ENCODE data around the gene SLC26A4.
A peak's percentile ranks its signal among the peaks of the same experiment; 100 is the strongest.

SLC26A4 gene

DNA sequence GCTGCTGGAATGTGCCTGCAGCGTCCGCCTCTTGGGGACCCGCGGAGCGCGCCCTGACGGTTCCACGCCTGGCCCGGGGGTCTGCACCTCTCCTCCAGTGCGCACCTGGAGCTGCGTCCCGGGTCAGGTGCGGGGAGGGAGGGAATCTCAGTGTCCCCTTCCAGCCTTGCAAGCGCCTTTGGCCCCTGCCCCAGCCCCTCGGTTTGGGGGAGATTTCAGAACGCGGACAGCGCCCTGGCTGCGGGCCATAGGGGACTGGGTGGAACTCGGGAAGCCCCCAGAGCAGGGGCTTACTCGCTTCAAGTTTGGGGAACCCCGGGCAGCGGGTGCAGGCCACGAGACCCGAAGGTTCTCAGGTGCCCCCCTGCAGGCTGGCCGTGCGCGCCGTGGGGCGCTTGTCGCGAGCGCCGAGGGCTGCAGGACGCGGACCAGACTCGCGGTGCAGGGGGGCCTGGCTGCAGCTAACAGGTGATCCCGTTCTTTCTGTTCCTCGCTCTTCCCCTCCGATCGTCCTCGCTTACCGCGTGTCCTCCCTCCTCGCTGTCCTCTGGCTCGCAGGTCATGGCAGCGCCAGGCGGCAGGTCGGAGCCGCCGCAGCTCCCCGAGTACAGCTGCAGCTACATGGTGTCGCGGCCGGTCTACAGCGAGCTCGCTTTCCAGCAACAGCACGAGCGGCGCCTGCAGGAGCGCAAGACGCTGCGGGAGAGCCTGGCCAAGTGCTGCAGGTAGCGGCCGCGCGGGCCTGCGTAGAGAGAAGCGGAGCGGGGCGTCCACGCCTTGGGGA, 645 bp downstream of the SLC26A4 start:
- DNase-seq (ENCODE audit: low spot score): peak; percentile 68

DNA sequence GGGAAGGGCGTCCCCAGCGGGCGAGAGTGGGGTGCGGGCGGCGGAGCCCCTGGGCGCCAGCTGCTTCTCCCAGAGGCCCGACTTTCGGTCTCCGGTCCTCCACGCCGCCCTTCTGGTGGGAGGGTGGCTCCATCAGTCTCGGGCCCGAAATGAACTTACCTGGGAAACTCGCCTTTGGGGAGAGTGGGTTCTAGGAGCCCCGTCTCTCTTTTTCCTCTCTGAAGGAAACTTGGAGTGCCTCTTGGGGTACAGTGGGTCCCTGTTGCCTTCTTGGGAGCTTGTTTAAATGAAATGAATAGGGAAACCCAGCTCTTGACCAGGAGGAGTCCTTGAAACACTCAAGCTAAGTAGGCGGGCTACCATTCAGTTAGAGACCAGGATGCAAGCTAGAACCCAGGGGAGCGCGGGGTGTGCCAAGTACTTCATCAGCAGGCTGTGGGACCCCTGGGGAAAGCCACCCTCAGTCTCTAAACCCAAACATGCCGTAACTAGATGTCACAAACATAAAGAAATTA, 1.3 kb downstream of the SLC26A4 start:
- DNase-seq (ENCODE audit: low spot score): no peak

DNA sequence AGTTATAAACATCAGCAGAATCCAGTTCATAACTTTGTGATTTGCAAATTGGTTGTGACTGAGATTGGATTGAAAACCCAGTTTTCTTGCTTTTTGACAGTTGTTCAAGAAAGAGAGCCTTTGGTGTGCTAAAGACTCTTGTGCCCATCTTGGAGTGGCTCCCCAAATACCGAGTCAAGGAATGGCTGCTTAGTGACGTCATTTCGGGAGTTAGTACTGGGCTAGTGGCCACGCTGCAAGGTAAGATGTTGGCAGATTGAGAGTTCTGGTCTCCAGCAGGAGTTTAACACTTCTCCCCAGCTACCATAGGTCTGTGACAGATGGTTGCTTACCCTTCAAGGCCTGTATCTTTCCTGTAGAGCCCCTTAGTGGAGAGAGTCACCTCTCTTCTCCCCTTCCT, 2.6 kb downstream of the SLC26A4 start:
- no peak for DNase-seq (ENCODE audit: low spot score)

DNA sequence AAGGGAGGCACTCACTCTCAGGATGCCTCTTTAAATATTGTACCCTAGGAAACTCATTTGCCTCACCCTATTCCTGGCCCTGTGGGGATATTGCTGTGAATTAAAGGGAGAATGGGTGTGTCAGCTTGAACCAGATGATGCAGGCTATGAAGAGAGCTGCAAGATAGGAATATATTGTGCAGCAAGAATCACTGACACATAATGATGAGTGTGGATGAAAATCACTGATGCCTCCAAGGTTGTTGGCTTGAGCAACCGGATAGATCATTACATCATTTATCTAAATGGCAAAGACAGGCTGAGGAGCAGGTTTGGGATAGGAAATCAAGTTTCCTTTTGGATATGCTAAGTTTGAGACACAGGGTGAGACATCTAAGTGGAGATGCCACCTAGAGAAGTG, 6.2 kb downstream of the SLC26A4 start:
- no peak for DNase-seq (ENCODE audit: low spot score)

DNA sequence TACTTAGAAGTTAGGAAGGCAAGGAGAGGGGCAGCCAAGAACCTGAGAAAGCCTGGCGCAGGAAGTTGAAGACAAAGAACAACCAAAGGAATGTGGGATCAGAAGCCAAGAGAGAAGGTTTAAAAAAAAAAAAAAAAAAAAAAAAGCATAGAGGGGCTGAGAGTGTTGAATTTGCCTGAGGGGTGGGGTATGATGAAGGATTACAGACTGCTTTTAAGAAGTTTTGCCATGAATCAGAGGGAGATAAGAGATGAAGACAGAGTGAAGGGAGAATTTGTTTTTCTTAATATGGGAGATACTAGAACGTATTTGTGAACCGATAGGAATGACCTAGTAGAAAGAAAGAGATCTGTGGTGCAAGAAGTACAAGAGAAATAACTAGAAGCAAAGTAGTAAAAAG, 6.7 kb downstream of the SLC26A4 start:
- no peak for DNase-seq (ENCODE audit: low spot score)

DNA sequence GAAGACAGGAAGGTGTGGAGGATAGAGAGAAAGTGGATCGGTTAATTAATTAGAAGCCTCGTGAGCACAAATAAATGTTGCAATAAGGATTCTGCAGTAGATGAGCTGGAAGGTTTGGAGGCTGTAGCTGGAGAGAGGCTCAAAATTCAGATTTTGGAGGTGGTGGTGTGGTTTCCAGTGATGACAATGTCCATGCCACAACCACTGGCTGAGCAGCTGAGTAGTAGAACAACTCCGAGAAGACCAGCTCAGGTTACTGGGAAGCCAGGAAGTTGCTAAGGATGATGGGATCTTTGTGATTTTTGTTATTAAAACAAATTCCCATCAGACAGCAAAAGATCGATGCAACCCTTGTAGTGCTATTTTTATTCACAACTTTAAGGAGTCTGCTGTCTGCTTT, 7.7 kb downstream of the SLC26A4 start:
- DNase-seq (ENCODE audit: low spot score): no peak

DNA sequence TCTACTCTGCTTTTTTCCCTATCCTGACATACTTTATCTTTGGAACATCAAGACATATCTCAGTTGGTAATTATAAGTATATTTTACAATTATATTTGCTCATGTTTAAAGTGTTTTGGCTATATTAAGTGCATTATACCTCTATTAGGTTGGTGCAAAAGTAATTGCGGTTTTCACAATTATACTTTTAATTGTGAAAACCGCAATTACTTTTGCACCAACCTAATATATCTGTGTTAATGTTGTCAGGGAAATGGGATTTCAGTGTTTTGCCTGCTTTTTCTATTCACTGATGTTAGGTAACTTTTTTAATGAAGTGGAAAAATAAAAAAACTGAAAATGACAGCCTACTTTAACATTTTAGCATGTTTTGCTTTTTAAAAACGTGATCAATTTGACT, 11.6 kb downstream of the SLC26A4 start:
- no peak for DNase-seq (ENCODE audit: low spot score)

DNA sequence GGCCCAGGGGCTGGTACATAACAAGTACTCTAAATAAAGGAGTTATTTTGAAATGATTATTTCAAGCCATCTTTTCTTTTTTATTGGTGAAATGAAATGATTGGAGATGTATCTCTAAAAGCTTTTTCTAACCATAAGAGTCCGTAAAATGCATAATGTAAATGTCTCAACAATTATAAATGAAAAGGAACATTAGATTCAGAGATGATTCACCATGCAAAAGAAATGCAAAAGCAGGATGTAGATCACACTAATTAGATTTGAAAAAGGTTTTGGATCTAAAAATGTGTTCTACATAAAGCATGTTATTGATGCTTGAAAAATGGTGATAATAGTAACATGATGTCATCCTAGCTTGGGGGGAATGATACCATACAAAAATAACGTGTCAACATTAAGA, 15.6 kb downstream of the SLC26A4 start:
- DNase-seq (ENCODE audit: low spot score): no peak

DNA sequence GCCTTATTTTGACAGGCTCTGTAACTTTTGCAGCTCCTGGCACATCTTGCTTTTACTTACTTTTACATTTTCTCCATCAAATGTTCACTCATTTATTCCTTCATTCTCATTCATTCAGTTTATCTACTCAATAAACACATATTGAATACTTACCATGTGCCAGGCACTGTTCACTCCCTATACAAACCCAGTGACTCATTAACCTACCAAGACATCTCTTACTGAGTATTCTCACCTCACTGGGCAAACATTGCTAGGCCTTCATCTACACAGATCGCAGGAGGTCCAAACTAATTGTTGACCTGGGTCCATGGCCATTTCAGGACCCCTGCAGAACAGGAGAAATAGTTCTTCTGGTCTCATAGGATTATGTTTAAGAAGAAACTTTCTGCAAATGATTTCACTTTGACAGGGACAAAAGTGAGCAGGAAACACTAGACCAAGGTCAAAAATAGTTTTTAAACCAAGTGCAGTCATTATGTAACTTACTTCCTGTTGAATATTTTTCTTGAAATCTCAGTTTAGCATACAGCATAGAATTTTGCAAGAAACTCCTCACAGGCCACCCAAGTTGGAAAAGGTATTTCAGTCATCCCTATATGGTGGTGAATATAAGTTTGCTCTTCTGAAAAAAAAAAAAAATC, 17.6 kb downstream of the SLC26A4 start:
- DNase-seq (ENCODE audit: low spot score): no peak

DNA sequence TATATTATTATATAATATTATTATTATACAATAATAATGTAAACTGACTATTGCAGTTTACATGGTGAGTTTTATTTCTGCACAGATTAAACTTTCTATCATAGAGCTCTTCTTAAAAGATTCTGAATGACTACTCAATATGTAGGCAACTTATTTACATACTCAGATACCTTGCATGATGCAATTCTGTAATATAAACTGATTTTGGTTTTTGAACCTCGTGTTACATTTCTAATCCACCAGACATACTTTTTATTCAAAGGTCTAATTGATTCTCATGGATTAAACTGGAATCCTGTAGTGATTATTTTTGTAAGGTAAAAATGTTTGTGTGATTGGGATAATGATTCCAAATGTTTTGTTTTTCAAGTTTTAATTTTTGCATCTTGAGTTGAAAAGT, 19.9 kb downstream of the SLC26A4 start:
- no peak for DNase-seq (ENCODE audit: low spot score)

DNA sequence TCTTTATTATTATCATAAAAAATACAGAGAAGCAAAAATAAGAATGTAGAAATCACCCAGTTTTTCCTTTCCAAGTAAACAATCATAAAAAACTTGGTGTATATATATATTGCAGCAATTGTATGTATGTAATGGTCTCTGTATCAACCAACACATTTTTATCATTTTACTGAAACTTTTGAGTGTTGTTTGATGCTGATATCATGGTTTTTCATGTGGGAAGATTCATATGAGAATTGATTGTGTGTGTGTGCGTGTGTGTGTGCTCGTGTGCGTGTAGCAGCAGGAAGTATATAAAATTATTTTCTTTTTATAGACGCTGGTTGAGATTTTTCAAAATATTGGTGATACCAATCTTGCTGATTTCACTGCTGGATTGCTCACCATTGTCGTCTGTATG, 22.3 kb downstream of the SLC26A4 start:
- no peak for DNase-seq (ENCODE audit: low spot score)

DNA sequence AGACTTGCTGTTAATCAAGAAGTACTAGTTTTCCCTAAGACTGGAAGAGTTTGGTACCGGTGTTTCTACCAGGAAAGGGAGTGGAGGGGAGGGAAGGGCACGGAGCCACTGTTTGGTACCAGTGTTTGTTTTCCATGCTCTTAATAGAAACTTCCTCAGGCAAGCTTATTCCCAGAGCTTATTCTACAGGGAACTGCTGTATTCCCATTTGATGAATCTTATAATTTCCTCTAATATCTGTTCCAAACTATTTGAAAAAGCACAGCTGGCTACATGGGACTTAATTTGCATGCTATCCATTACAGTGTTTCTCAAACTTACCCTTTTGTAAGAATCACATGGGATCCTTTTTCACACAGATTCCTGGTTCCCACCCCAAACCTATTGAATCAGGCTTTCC, 23.7 kb downstream of the SLC26A4 start:
- no peak for DNase-seq (ENCODE audit: low spot score)

DNA sequence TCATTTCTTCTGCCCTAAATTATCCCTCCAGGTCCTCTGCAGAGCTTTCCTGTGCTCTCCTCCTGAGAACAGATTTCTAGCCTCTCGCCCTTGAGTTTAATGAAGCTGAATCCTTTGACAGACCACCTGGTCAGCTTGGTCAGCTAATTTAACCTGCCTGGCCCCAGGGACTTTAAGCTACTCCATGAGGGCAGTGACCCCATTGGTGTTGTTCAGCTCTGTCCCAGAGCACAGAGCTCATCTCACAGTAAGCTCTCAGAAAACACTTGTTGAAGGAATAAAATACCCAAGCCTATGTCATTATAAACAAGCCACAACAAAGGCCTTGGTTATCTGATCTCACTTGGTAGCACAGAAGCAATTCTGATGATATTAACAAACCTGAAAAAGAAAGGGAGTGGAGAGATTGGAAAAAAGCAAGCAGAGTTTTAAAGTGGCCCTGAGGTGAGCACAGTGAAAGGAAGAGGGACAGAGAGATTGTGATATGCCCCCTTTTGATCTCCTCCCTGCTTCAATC, 24.4 kb downstream of the SLC26A4 start:
- DNase-seq (ENCODE audit: low spot score): no peak

DNA sequence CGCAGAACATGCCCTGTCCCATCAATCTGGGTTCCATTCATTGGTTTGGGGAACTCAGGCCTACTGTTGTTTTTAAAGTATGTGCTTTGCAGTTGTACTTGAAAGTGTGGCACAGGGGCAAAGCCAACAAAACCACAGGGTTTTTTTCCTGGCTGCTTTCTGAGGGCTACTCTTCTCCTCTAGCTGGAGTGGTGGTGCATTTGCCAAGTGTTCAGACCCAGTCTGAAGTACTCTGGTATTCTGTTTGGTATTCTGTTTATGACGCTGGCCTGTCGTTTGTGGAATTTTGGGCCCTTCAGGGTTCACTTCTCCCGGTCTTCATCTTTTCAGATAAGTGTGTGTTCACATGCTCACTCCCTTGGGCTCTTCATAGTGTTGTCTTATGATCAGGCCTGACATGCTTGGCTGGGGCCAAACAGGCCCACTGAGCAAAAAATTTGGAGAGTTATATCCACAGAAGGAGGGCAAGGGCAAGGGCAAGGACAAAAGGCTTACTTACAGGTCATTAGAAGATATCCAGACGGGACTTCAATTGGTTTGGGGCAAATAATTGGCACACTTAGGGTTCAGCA, 26.3 kb downstream of the SLC26A4 start:
- DNase-seq (ENCODE audit: low spot score): no peak

DNA sequence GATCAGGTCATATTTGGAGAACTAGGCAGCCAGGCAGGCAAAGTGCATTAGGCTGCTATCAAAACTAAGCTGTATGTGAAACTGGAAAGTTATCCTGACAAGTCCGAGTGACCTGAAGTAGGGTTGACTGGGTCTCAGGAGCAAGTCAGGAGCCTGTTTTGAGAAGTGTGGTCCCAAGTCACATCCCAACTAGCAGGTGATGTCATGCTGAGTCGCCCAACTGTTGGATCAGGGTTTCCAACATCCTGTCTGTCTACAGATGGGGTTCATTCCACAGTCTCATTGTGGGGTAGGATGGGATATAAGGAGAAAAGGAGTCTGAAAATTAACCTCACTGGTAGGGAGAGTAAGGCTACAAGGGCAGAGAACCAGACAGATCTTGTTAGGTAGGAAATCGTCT, 27.0 kb downstream of the SLC26A4 start:
- DNase-seq (ENCODE audit: low spot score): no peak

DNA sequence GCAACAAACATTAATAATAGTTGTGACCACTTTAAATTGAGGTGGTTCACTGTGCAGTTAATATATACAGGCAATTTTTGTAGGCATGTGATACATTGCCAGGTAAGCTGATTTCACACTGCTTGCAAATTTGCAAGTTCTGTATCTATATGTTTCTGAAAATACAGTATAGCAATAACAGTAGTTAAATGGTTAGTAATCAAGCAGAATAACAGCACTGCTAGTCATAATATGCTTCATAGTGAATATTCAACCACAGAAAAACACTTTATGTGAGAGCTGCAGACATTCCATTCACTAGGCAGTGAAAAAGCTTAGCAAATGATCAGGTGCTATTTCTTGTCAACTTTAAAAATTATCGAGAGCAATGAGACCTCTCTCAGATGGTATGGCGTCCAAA, 28.9 kb downstream of the SLC26A4 start:
- no peak for DNase-seq (ENCODE audit: low spot score)

DNA sequence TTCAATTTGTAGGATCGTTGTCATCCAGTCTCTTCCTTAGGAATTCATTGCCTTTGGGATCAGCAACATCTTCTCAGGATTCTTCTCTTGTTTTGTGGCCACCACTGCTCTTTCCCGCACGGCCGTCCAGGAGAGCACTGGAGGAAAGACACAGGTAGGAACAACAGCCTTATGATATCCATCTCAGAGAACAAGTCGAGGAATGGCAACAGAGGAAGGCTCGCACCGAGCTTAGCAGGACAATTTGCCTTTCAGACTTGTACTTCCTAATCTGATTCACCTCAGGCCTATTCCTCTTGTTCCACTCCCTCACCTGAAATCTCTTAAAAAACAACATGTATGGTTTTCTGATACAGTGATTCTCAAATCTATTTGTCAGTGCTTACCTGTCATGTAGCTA, 29.5 kb downstream of the SLC26A4 start:
- no peak for DNase-seq (ENCODE audit: low spot score)

DNA sequence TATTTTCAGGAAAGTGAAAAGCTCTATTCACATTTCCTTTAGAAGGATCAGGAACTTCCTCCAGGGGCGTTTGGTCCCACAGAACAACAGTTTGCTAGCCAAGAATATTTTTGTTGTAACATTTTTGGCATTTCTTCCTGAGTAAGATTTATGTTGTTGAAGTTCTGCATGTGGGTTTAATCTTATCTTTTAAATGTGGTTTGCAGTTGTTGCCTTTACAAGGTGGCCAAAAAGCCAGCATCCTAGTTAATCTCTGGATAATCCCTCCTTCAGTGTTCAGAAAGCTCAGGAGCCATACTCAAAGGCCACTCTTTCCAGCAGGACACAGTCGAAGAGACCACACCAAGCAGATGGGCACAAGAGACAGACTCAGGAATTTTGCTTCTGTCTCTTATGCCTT, 30.0 kb downstream of the SLC26A4 start:
- DNase-seq (ENCODE audit: low spot score): no peak

DNA sequence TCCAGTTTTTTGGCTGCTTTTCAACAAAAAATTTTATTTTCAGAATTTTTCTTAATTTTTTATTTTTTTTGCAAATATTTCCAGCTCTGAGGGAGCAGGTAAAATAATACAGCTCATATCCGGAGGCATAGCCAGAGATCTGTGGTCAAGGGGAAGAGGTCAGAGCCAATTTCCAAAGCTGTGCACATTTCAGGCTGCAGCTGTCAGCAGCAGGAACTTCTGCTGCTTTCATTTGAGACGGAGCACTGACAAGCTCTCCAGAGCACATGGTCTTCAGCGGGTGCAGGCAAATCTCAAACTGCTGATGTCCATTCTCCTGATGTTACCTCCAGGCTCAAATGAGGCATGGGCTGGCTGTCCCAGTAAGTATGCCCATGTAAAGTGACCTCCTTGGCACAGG, 31.1 kb downstream of the SLC26A4 start:
- DNase-seq (ENCODE audit: low spot score): no peak

DNA sequence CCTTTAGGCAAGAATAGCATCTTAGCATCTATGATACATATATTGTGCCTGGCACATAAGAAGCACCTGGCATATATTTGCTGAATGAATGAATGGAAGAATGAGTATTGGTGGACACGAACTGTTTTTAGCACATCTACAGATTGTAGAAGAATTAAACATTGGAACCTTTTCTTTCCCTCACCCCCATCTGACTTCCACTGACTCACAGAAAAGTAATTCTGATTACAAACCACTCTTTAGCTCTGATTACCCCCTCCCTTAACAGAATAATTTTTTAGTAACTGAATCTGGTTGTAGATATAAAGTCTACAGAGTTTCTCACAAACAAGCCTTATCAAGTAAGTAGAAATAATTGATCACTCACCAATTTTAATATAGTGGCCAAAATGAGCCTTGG, 31.9 kb downstream of the SLC26A4 start:
- no peak for DNase-seq (ENCODE audit: low spot score)

DNA sequence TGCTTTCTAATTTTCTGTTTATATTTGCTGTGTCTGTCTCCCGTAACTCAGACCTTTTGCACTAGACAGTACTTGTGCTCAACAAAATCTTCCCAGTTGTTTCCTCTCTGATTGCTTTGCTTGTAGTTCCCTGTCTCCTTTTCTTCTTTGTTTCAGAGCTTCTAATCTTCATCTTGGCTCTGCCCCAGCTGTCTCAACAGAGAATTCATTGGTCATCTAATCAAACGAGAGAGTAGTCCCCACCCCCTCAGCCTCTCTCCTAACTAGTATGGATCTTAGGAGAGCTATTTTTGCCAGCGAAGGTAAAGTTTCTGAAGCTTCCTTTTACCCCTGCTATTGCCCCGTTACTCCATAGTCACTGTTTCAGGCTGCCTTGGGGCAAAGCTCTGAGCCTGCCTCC, 32.8 kb downstream of the SLC26A4 start:
- no peak for DNase-seq (ENCODE audit: low spot score)

DNA sequence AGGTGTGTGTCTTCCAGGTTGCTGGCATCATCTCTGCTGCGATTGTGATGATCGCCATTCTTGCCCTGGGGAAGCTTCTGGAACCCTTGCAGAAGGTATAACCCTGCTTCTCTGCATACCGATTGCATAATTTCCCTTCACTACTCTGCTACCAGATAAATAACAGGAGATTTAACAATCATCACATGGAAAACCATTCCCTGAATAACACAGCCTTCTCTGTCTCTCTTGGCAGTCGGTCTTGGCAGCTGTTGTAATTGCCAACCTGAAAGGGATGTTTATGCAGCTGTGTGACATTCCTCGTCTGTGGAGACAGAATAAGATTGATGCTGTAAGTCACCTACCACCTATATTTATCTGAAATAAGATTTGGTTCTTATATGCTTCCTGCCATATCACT, 33.8 kb downstream of the SLC26A4 start:
- DNase-seq (ENCODE audit: low spot score): no peak

DNA sequence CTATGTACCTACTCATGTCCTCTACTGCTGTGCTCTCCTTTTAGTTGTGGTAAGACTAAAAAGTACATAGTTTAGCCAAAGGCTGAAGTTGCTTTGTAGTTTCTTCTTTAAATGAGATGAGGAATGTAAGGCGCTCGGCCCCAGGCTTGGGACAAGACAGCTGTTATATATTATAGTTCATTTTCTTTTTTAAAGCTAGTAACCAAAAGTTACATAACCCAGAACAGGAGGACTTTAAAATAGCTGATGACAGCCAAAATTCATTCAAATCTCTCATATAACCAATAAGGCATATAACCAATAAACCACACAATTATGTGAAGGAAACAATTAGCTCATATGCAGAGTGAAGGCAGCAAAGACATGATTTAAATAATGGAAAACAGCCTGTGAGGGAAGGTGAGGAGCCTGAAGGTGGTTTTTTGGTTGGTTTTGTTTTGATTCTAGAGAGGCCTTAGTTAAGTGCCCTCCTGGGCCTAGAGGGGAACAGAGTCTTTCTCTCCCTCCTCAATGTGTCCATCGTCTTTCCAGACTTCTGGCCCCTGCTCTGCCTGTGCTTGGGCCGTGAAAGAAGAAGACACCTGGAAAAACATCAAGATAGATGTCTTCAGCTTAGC, 35.8 kb downstream of the SLC26A4 start:
- no peak for DNase-seq (ENCODE audit: low spot score)

Measured in left forelimb (tissue), 1 donor.